HL-60/S4 (cell line): ENCODE data around the gene AAMP.

Experiments
- in situ Hi-C: fragments of 300-500 bp; cut with MboI; formaldehyde crosslinking; loops from 2 replicates; pipeline ENCODE4 v1.14.3; 2022; ENCODE audit warnings: low sequenced_read_pairs

Gene AAMP

GRCh38 chr2:218229851-218230250 lies 40.1 kb downstream of the AAMP start:
- in situ Hi-C loops: no loop called here

GRCh38 chr2:218229239-218229638 lies 40.7 kb downstream of the AAMP start:
- in situ Hi-C loops: no loop called here

- in situ Hi-C loops: no loop called here
These were observed 41.4 kb downstream of the AAMP start for GRCh38 chr2:218228366-218229090.

GRCh38 chr2:218226903-218227302 lies 43.0 kb downstream of the AAMP start:
- in situ Hi-C loops: no loop called here

- in situ Hi-C loops: no loop called here
These were observed 45.8 kb downstream of the AAMP start for GRCh38 chr2:218224186-218224585.

- in situ Hi-C loops: no loop called here
These were observed 46.9 kb downstream of the AAMP start for GRCh38 chr2:218223046-218223445.

GRCh38 chr2:218221000-218221399 lies 48.9 kb downstream of the AAMP start:
- in situ Hi-C loops: no loop called here

- in situ Hi-C loops: no loop called here
These were observed 50.0 kb downstream of the AAMP start for GRCh38 chr2:218219934-218220333.

GRCh38 chr2:218218268-218219185 lies 51.4 kb downstream of the AAMP start:
- in situ Hi-C loops: no loop called here

- in situ Hi-C loops: no loop called here
These were observed 52.3 kb downstream of the AAMP start for GRCh38 chr2:218217360-218218267.

- in situ Hi-C loops: no loop called here
These were observed 53.1 kb downstream of the AAMP start, which contains the start of gene ARPC2 for GRCh38 chr2:218216674-218217359. ARPC2 (plus strand) TSS chr2:218217189; CDS start chr2:218217471, 282 bp downstream.

GRCh38 chr2:218216336-218216673 lies 53.6 kb downstream of the AAMP start:
- in situ Hi-C loops: no loop called here
